IMR-90 (cell line): Measurements from ENCODE around the gene ZNF407. TPM values are rescaled to one million over a fixed set of nuclear protein-coding genes. Genes with fewer than 3 reads are reported as not detected.

Source experiments
- ATAC-seq: fragments of 200-7000 bp; cut with Tn5 transposase; 2 replicates; pipeline ENCODE4 v1.9.1; 2020; ENCODE audit warnings: low read depth, mild to moderate bottlenecking, moderate library complexity
- BruUV-seq: library from RNA; stranded (reverse); fragments of 400-500 nt; replicated peaks from 2 replicates; lab custom pipeline; 2021; lab: Mats Ljungman, UMichigan
- CTCF ChIA-PET: fragments of 300-600 bp; formaldehyde crosslinking; extraction: SDS; loops from one replicate; lab custom pipeline; 2021; ENCODE audit warnings: antibody characterized with exemption; lab: Yijun Ruan, JAX
- POLR2A ChIA-PET: fragments of 300-600 bp; sonication (Branson Sonifier 250); formaldehyde crosslinking; loops from one replicate; lab custom pipeline; 2022; ENCODE audit warnings: antibody characterized with exemption; ENCODE audit not compliant: unreplicated experiment; lab: Charles Lee
- DNase-seq: peaks from one replicate; pipeline ENCODE4 v3.0.0; 2013
- H2AFZ ChIP-seq: replicated peaks from 2 replicates; pipeline ENCODE3; 2013; ENCODE audit warnings: low read length, mild to moderate bottlenecking; ENCODE audit not compliant: poor library complexity
- H2AK5ac ChIP-seq: 2 replicates; pipeline ENCODE4 v1.6.1; 2013; ENCODE audit warnings: low read depth, low read length, inconsistent platforms
- H2AK9ac ChIP-seq: replicated peaks from 2 replicates; pipeline ENCODE3; 2013; ENCODE audit warnings: mild to moderate bottlenecking, low read depth, low read length, moderate library complexity; ENCODE audit not compliant: poor library complexity
- H2BK120ac ChIP-seq: 2 replicates; pipeline ENCODE4 v1.6.1; 2013; ENCODE audit warnings: low read depth, low read length, inconsistent platforms
- H2BK15ac ChIP-seq: 3 replicates; pipeline ENCODE4 v1.6.1; 2013; ENCODE audit warnings: low read depth, low read length, inconsistent platforms
- H2BK20ac ChIP-seq: 2 replicates; pipeline ENCODE4 v1.6.1; 2013; ENCODE audit warnings: low read depth, mild to moderate bottlenecking, inconsistent platforms, low read length, moderate library complexity
- H2BK5ac ChIP-seq: 2 replicates; pipeline ENCODE4 v1.6.1; 2013; ENCODE audit warnings: mild to moderate bottlenecking, low read depth, low read length, inconsistent platforms; ENCODE audit not compliant: poor library complexity, severe bottlenecking
- H3K14ac ChIP-seq: replicated peaks from 2 replicates; pipeline ENCODE4 v1.6.1; 2013; ENCODE audit warnings: low read depth, low read length, inconsistent platforms
- H3K18ac ChIP-seq: 2 replicates; pipeline ENCODE4 v1.6.1; 2013; ENCODE audit warnings: low read depth, low read length, control low read depth
- H3K23ac ChIP-seq: 2 replicates; pipeline ENCODE4 v1.6.1; 2013; ENCODE audit warnings: low read depth, low read length, inconsistent platforms
- H3K27ac ChIP-seq: 2 replicates; pipeline ENCODE4 v1.5.1; 2013; ENCODE audit warnings: mild to moderate bottlenecking, control low read depth, low read length; ENCODE audit not compliant: insufficient read depth
- H3K27me3 ChIP-seq: 2 replicates; pipeline ENCODE4 v1.6.1; 2013; ENCODE audit warnings: low read length; ENCODE audit not compliant: control insufficient read depth, insufficient read depth
- H3K36me3 ChIP-seq: 2 replicates; pipeline ENCODE4 v1.6.1; 2013; ENCODE audit warnings: low read length, mixed read lengths; ENCODE audit not compliant: control insufficient read depth, insufficient read depth
- H3K4ac ChIP-seq: 2 replicates; pipeline ENCODE4 v1.6.1; 2013; ENCODE audit warnings: low read depth, low read length, inconsistent platforms
- H3K4me1 ChIP-seq: 2 replicates; pipeline ENCODE4 v1.6.1; 2013; ENCODE audit warnings: low read length, mixed read lengths; ENCODE audit not compliant: control insufficient read depth, insufficient read depth
- H3K4me2 ChIP-seq: 2 replicates; pipeline ENCODE4 v1.6.1; 2013; ENCODE audit warnings: low read depth, mild to moderate bottlenecking, control low read depth, low read length, moderate library complexity
- H3K4me3 ChIP-seq: 2 replicates; pipeline ENCODE4 v1.5.1; 2013; ENCODE audit warnings: low read depth, mild to moderate bottlenecking, control low read depth, low read length, moderate library complexity; ENCODE audit not compliant: insufficient read depth
- H3K56ac ChIP-seq: 2 replicates; pipeline ENCODE4 v1.6.1; 2013; ENCODE audit warnings: low read length, inconsistent platforms; ENCODE audit not compliant: insufficient read depth; ENCODE audit errors: extremely low read depth
- H3K79me1 ChIP-seq, 2 experiments: 2 replicates each; pipeline ENCODE4 v1.6.1; 2013; ENCODE audit warnings: low read length in 2 of 2, inconsistent platforms in 1 of 2, low read depth in 1 of 2
- H3K9ac ChIP-seq: 2 replicates; pipeline ENCODE4 v1.6.1; 2013; ENCODE audit warnings: low read depth, low read length, control low read depth
- H3K9me1 ChIP-seq: 2 replicates; pipeline ENCODE4 v1.6.1; 2013; ENCODE audit warnings: low read length, inconsistent platforms; ENCODE audit not compliant: insufficient read depth
- H3K9me3 ChIP-seq: 2 replicates; pipeline ENCODE4 v1.6.1; 2013; ENCODE audit warnings: low read length; ENCODE audit not compliant: control insufficient read depth, insufficient read depth
- H4K20me1 ChIP-seq: 2 replicates; pipeline ENCODE4 v1.6.1; 2013; ENCODE audit warnings: low read length, inconsistent platforms; ENCODE audit not compliant: insufficient read depth
- H4K5ac ChIP-seq: 2 replicates; pipeline ENCODE4 v1.6.1; 2013; ENCODE audit warnings: mild to moderate bottlenecking, low read depth, low read length, control low read depth
- H4K8ac ChIP-seq, 2 experiments: 2 replicates each; pipeline ENCODE4 v1.6.1; 2013; ENCODE audit warnings: low read depth in 2 of 2, low read length in 2 of 2, control low read depth in 1 of 2, inconsistent platforms in 1 of 2
- H4K91ac ChIP-seq: 2 replicates; pipeline ENCODE4 v1.6.1; 2013; ENCODE audit warnings: low read depth, low read length, inconsistent platforms; ENCODE audit not compliant: insufficient read depth
- CHD1 ChIP-seq: IDR thresholded peaks from 2 replicates; pipeline ENCODE4 v1.6.1; 2012; ENCODE audit warnings: low read depth, low read length, improper control_type of control experiment
- MAFK ChIP-seq: IDR thresholded peaks from 2 replicates; pipeline ENCODE4 v1.6.1; 2012; ENCODE audit warnings: low read depth, low read length, improper control_type of control experiment
- SMC3 ChIP-seq: fragments of 150-350 bp; IDR thresholded peaks from 2 replicates; pipeline ENCODE4 v1.6.1; 2016; ENCODE audit warnings: low read depth, mild to moderate bottlenecking, antibody characterized with exemption, low read length, moderate library complexity
- WGBS, 2 experiments: methylation state at CpG; one replicate each; pipeline versions ENCODE4 v1.1.5 to v1.1.7; 2013; ENCODE audit warnings: missing lambda C conversion rate in 2 of 2; ENCODE audit not compliant: insufficient read length in 1 of 2; ENCODE audit errors: extremely low coverage in 2 of 2; 5-methylcytosine and 5-hydroxymethylcytosine counted together
- dilution Hi-C: fragments of 300-500 bp; cut with HindIII; formaldehyde crosslinking; loops from one replicate; pipeline ENCODE4 v1.14.3; 2018; ENCODE audit warnings: low sequenced_read_pairs; ENCODE audit not compliant: unreplicated experiment
- in situ Hi-C: fragments of 300-500 bp; cut with MboI; formaldehyde crosslinking; loops from 3 replicates; pipeline ENCODE4 v1.14.3; 2019; ENCODE audit warnings: low sequenced_read_pairs, inconsistent platforms, mixed read lengths
- intact Hi-C: fragments of 100-400 bp; cut with micrococcal nuclease; formaldehyde crosslinking; loops from 2 replicates; pipeline ENCODE4 v1.10.0; 2022
- polyA plus RNA-seq, 3 experiments: library from polyadenylated mRNA; depleted of rRNA; stranded (reverse); fragments of >200 nt; gene quantifications; 2 replicates each; pipeline ENCODE4 v1.2.3, GENCODE V29; 2012; ENCODE audit warnings: low replicate concordance in 1 of 3
- total RNA-seq: library from RNA; depleted of rRNA; stranded (reverse); fragments of >200 nt; gene quantifications from 2 replicates; pipeline ENCODE4 v1.2.3, GENCODE V29; 2012
- TF ChIP-seq, protein P1 (sequence below): fragments of 150-350 bp; IDR thresholded peaks from 2 replicates; pipeline ENCODE4 v1.6.1; 2016; ENCODE audit warnings: low read depth, mild to moderate bottlenecking, low read length, moderate library complexity, borderline replicate concordance

The ZNF407 gene
- total and polyA plus RNA-seq, 2 of the 4 experiments (the other 2 are of a cell fraction): 3.1 to 20.1 TPM

DNA sequence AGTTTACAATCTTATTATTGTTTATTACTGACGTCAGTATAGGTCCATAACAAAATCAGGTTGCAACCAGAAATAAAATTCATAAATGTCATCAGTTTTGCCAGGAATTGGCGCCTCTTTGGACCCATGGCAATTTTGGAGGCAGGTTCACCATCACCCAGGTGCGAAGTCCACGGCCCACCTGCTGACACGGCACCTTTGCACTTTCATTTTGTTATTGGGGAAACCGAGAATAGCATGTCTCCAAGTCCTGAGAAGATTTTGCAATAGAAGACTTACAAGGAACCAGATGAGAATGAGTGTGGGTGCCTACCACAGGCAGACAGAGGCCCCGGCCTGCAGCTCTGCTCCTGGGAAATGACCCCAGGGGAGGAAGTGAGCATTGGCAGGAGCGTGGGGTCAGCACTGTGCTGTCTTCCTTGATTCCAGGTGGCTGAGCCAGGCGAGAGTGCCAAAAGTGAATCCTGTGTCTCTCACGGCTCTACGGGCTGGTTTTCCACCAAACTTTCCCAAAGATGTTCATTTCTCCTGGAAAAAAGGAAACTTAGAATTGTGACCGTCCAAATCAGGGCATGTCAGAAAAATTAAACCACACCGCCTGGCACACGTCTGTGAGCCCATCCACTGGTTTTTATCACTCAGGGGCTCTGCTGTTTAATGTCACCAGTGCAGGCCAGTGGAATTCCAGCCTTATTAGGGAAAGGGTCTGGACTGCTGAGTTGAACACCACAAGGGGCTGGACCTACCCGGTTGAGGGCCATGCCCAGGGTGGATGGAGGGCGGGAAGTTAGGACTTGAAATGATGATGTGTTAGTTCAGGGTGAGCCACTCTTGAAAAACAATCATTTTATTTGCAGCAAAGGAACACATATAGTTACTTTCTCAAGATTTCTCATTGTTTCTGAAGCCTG lies 514.8 kb downstream of the ZNF407 start (continued):
- no peak for TF ChIP-seq CHD1

- in situ Hi-C loops: no loop called here
- peak overlapping the region; percentile 57 for H2AK9ac ChIP-seq
- 80% methylated on average over 1 of the region's 5 CpGs; no CpG with 5 or more reads in 1 of the 2 experiments for WGBS, 2 experiments
These were observed 515.8 kb downstream of the ZNF407 start for GRCh38 chr18:75113455-75113854.

More at GRCh38 chr18:75113455-75113854, 515.8 kb downstream of the ZNF407 start:
- Histone ChIP-seq H3K9me1 (no peaks in the 10 kb centered on the region), H2AFZ (peak overlapping the region; percentile 56), H4K8ac (no peak overlapping the region), H3K4ac (no peak overlapping the region), H4K20me1 (no peaks in the 10 kb centered on the region), H3K9ac (no peak overlapping the region), H2BK15ac (no peak overlapping the region), H3K27ac (no peak overlapping the region), H3K56ac (no peak overlapping the region), H3K79me1 (no peaks in the 10 kb centered on the region), H3K4me2 (no peak overlapping the region), H3K36me3 (no peaks in the 10 kb centered on the region), H2BK5ac (no peak overlapping the region), H4K5ac (no peak overlapping the region), H3K23ac (no peak overlapping the region), H2BK20ac (no peak overlapping the region), H3K27me3 (peaks cover 10% of the 10 kb centered on the region; the same call in 1 of the 2 replicates), H3K4me1 (no peaks in the 10 kb centered on the region), H2AK5ac (no peak overlapping the region), H3K18ac (no peak overlapping the region), H3K14ac (no peak overlapping the region), H4K91ac (no peak overlapping the region), H3K9me3 (no peaks in the 10 kb centered on the region), H3K4me3 (no peak overlapping the region), H2BK120ac (no peak overlapping the region)
- intact Hi-C loops: no loop called here
- TF ChIP-seq MAFK: no peak
- no peak for TF ChIP-seq CHD1
- TF ChIP-seq, protein P1, sequence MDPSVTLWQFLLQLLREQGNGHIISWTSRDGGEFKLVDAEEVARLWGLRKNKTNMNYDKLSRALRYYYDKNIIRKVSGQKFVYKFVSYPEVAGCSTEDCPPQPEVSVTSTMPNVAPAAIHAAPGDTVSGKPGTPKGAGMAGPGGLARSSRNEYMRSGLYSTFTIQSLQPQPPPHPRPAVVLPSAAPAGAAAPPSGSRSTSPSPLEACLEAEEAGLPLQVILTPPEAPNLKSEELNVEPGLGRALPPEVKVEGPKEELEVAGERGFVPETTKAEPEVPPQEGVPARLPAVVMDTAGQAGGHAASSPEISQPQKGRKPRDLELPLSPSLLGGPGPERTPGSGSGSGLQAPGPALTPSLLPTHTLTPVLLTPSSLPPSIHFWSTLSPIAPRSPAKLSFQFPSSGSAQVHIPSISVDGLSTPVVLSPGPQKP: no peak
- no peak for TF ChIP-seq SMC3
- DNase-seq: no peak
- BruUV-seq: no TSS peak
- CTCF ChIA-PET: no interaction called here
- no peak for ATAC-seq
- dilution Hi-C loops: no loop called here
- POLR2A ChIA-PET: no interaction called here
